H1 (cell line): Measurements from ENCODE around the gene UBD. TPM values are rescaled to one million over a fixed set of nuclear protein-coding genes. Genes with fewer than 3 reads are reported as not detected.

Source experiments
- CTCF ChIA-PET: fragments of 300-600 bp; sonication (Branson Sonifier 250); formaldehyde crosslinking; loops from one replicate; lab custom pipeline; 2021; ENCODE audit not compliant: partially characterized antibody; lab: Charles Lee
- POLR2A ChIA-PET: fragments of 300-600 bp; sonication (Branson Sonifier 250); formaldehyde crosslinking; loops from one replicate; lab custom pipeline; 2021; ENCODE audit warnings: inconsistent platforms; ENCODE audit not compliant: partially characterized antibody; lab: Charles Lee
- DNase-seq, 2 experiments: peaks; one replicate each; pipeline versions ENCODE4 v3.0.0 to v3.0.0-alpha.2; 2010 to 2022; ENCODE audit warnings: low spot score in 2 of 2, low read depth in 1 of 2, mixed read lengths in 1 of 2
- FAIRE-seq: peaks from 2 replicates; lab custom pipeline; 2011; peaks lifted over from hg19 to GRCh38; lab: Jason Lieb, UNC
- H2AFZ ChIP-seq: 2 replicates; pipeline ENCODE4 v1.8.1; 2012; ENCODE audit warnings: low read length, inconsistent platforms
- H2AK5ac ChIP-seq: 2 replicates; pipeline ENCODE4 v1.6.1; 2013; ENCODE audit warnings: low read depth, low read length
- H2BK120ac ChIP-seq: replicated peaks from 2 replicates; pipeline ENCODE3; 2013; ENCODE audit warnings: low read depth, low read length, inconsistent platforms
- H2BK12ac ChIP-seq: 2 replicates; pipeline ENCODE4 v1.6.1; 2013; ENCODE audit warnings: low read depth, low read length
- H2BK15ac ChIP-seq: 2 replicates; pipeline ENCODE4 v1.6.1; 2013; ENCODE audit warnings: low read length
- H2BK20ac ChIP-seq: 2 replicates; pipeline ENCODE4 v1.6.1; 2013; ENCODE audit warnings: low read length
- H2BK5ac ChIP-seq: 2 replicates; pipeline ENCODE4 v1.6.1; 2013; ENCODE audit warnings: low read depth, low read length
- H3K14ac ChIP-seq: 2 replicates; pipeline ENCODE4 v1.6.1; 2013; ENCODE audit warnings: inconsistent platforms; ENCODE audit not compliant: insufficient read length
- H3K18ac ChIP-seq: 2 replicates; pipeline ENCODE4 v1.6.1; 2013; ENCODE audit warnings: low read length; ENCODE audit errors: extremely low read depth
- H3K23ac ChIP-seq: 2 replicates; pipeline ENCODE4 v1.6.1; 2013; ENCODE audit warnings: inconsistent platforms; ENCODE audit not compliant: insufficient read length
- H3K23me2 ChIP-seq: 2 replicates; pipeline ENCODE4 v1.6.1; 2013; ENCODE audit warnings: low read depth, low read length
- H3K27ac ChIP-seq: 2 replicates; pipeline ENCODE4 v1.6.1; 2011; ENCODE audit warnings: low read depth, low read length, inconsistent platforms
- H3K27me3 ChIP-seq, 4 experiments: replicated peaks in 1 of 4; 1 replicate in 1 of 4; 2 replicates in 3 of 4; pipeline versions ENCODE4 v1.6.1 to v1.8.1; 2011 to 2013; ENCODE audit warnings: low read length in 3 of 4, mild to moderate bottlenecking in 3 of 4, inconsistent platforms in 2 of 4, mixed read lengths in 2 of 4, moderate library complexity in 1 of 4; ENCODE audit not compliant: control insufficient read depth in 3 of 4, insufficient read depth in 3 of 4; ENCODE audit errors: extremely low read depth in 1 of 4
- H3K36me3 ChIP-seq, 4 experiments: 2 replicates each; pipeline versions ENCODE4 v1.6.1 to v1.8.1; 2011 to 2013; ENCODE audit warnings: mild to moderate bottlenecking in 4 of 4, low read length in 3 of 4, moderate library complexity in 2 of 4, control low read depth in 1 of 4, inconsistent platforms in 1 of 4; ENCODE audit not compliant: insufficient read depth in 4 of 4, control insufficient read depth in 2 of 4
- H3K4ac ChIP-seq: replicated peaks from 2 replicates; pipeline ENCODE3; 2013; ENCODE audit warnings: low read length, low read depth, mixed read lengths, inconsistent platforms; ENCODE audit not compliant: insufficient read length
- H3K4me1 ChIP-seq, 4 experiments: replicated peaks in 1 of 4; 1 replicate in 1 of 4; 2 replicates in 3 of 4; pipeline versions ENCODE4 v1.6.1 to v1.8.1; 2011 to 2013; ENCODE audit warnings: low read length in 3 of 4, inconsistent platforms in 2 of 4, mixed read lengths in 1 of 4; ENCODE audit not compliant: insufficient read depth in 4 of 4, control insufficient read depth in 3 of 4
- H3K4me2 ChIP-seq, 2 experiments: 2 replicates each; pipeline versions ENCODE4 v1.6.1 to v1.8.1; 2011 to 2013; ENCODE audit warnings: low read depth in 2 of 2, low read length in 2 of 2, control low read depth in 1 of 2, inconsistent platforms in 1 of 2, mild to moderate bottlenecking in 1 of 2; ENCODE audit not compliant: insufficient read depth in 1 of 2
- H3K4me3 ChIP-seq, 4 experiments: fragments of 200-600, 300-600 bp in 1 of 4; sonication (generic), shearing (Covaris generic), sonication (Bioruptor Twin) in 1 of 4; 2 replicates each; pipeline versions ENCODE4 v1.5.1 to v1.8.1; 2011 to 2016; ENCODE audit warnings: low read length in 4 of 4, low read depth in 3 of 4, control low read depth in 2 of 4, inconsistent platforms in 2 of 4, mild to moderate bottlenecking in 2 of 4, mixed read lengths in 1 of 4, moderate library complexity in 1 of 4; ENCODE audit not compliant: insufficient read depth in 2 of 4; ENCODE audit errors: extremely low read depth in 1 of 4
- H3K56ac ChIP-seq: replicated peaks from 2 replicates; pipeline ENCODE3; 2013; ENCODE audit warnings: low read depth, mild to moderate bottlenecking, mixed read lengths, low read length, inconsistent platforms; ENCODE audit not compliant: insufficient read length
- H3K79me1 ChIP-seq: 2 replicates; pipeline ENCODE4 v1.6.1; 2013; ENCODE audit warnings: low read depth, low read length, control low read depth
- H3K79me2 ChIP-seq, 2 experiments: 2 replicates each; pipeline versions ENCODE4 v1.6.1 to v1.8.1; 2012 to 2013; ENCODE audit warnings: low read length in 2 of 2, mild to moderate bottlenecking in 2 of 2, inconsistent platforms in 1 of 2; ENCODE audit not compliant: insufficient read depth in 2 of 2, control insufficient read depth in 1 of 2
- H3K9ac ChIP-seq, 4 experiments: replicated peaks in 1 of 4; 1 replicate in 1 of 4; 2 replicates in 3 of 4; pipeline versions ENCODE4 v1.6.1 to v1.8.1; 2011 to 2013; ENCODE audit warnings: low read depth in 3 of 4, low read length in 3 of 4, control low read depth in 2 of 4, mild to moderate bottlenecking in 2 of 4, moderate library complexity in 2 of 4, inconsistent platforms in 1 of 4; ENCODE audit errors: extremely low read depth in 1 of 4
- H3K9me3 ChIP-seq, 2 experiments: 2 replicates each; pipeline versions ENCODE4 v1.6.1 to v1.8.1; 2012 to 2013; ENCODE audit warnings: mild to moderate bottlenecking in 2 of 2, moderate library complexity in 2 of 2, control low read depth in 1 of 2, inconsistent platforms in 1 of 2, low read depth in 1 of 2, low read length in 1 of 2, mixed read lengths in 1 of 2; ENCODE audit not compliant: insufficient read depth in 2 of 2
- H4K20me1 ChIP-seq, 2 experiments: replicated peaks in 1 of 2; 2 replicates each; pipeline versions ENCODE3 to v1.8.1; 2011 to 2013; ENCODE audit warnings: inconsistent platforms in 2 of 2, low read length in 2 of 2, mild to moderate bottlenecking in 1 of 2; ENCODE audit not compliant: insufficient read depth in 2 of 2, control insufficient read depth in 1 of 2
- H4K5ac ChIP-seq: 2 replicates; pipeline ENCODE4 v1.6.1; 2013; ENCODE audit warnings: low read length, low read depth, mixed read lengths, inconsistent platforms; ENCODE audit not compliant: insufficient read length
- H4K8ac ChIP-seq: 2 replicates; pipeline ENCODE4 v1.8.0; 2013; ENCODE audit warnings: mild to moderate bottlenecking, moderate library complexity, low read length, inconsistent platforms; ENCODE audit not compliant: insufficient read depth; ENCODE audit errors: extremely low read depth
- H4K91ac ChIP-seq: replicated peaks from 2 replicates; pipeline ENCODE3; 2013; ENCODE audit warnings: low read length, mixed read lengths, inconsistent platforms; ENCODE audit not compliant: insufficient read length
- CEBPB ChIP-seq: IDR thresholded peaks from 2 replicates; pipeline ENCODE4 v1.6.1; 2012; ENCODE audit warnings: low read depth, low read length
- TBP ChIP-seq: IDR thresholded peaks from 2 replicates; pipeline ENCODE4 v1.6.1; 2011; ENCODE audit warnings: low read depth, low read length, improper control_type of control experiment
- TEAD4 ChIP-seq: IDR thresholded peaks from 2 replicates; pipeline ENCODE4 v1.6.1; 2012; ENCODE audit warnings: low read depth, low read length, inconsistent platforms, mixed read lengths
- WGBS, 2 experiments: shearing (Covaris generic) in 1 of 2; methylation state at CpG; one replicate each; pipeline versions ENCODE4 v1.1.6 to v1.1.7; 2013 to 2015; ENCODE audit warnings: low lambda C conversion rate in 2 of 2, mixed read lengths in 2 of 2, inconsistent platforms in 1 of 2, low coverage in 1 of 2, missing lambda C conversion rate in 1 of 2; ENCODE audit not compliant: insufficient replicate concordance in 2 of 2, insufficient coverage in 1 of 2, insufficient read length in 1 of 2; ENCODE audit errors: extremely low coverage in 1 of 2, missing lambda C conversion rate in 1 of 2; 5-methylcytosine and 5-hydroxymethylcytosine counted together
- polyA plus RNA-seq, 7 experiments: library from polyadenylated mRNA; depleted of rRNA in 3 of 7; stranded (reverse) in 5 of 7; unstranded in 2 of 7; fragments of >200 nt in 5 of 7; fragments of 200-250 nt in 2 of 7; gene quantifications; 1 replicate in 5 of 7; 2 replicates in 1 of 7; 4 replicates in 1 of 7; pipeline versions ENCODE4 v1.2.1 to v1.2.3, GENCODE V29; 2011 to 2013; ENCODE audit warnings: missing spikeins in 2 of 7, mixed read lengths in 2 of 7
- total RNA-seq: library from RNA; stranded (reverse); fragmentation: NEBNext Ultra II Directional; extraction: Animal tissue kit (Norgen Biotek cat#: 25700); gene quantifications from 2 replicates; pipeline ENCODE4 v1.2.1, GENCODE V29; 2021

Gene UBD
- total and polyA plus RNA-seq, 2 of the 8 experiments (the other 6 are each of a cell fraction or from before 2014, with no cell fraction given), result 0.23 TPM; not detected in 1

DNA sequence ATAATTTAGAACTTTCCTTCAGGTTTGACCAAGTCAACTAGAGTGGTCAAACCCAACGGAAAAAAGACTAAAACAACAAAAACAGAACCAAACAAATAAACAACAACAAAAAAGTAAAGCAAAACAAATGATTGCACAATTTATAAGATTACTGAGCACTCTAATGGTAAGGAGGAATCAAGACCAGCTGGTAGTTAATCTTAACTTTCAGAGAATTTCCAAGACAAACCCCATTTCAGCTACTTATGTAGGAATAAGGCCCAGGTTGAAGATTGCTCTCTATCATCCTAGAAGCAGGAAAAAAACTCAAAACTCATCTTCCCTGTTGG lies 34.3 kb downstream of the UBD start:
- H2AFZ ChIP-seq, result peak overlapping the region; percentile 17; the same call in 1 of the 2 replicates
- H2BK12ac ChIP-seq, result no peak overlapping the region
- H3K79me1 ChIP-seq, result no peaks in the 10 kb centered on the region
- no peak overlapping the region for H2BK20ac ChIP-seq
- no peaks in the 10 kb centered on the region for H3K23me2 ChIP-seq
- no peak overlapping the region for H2BK15ac ChIP-seq
- H3K27ac ChIP-seq, result no peak overlapping the region
- no peak overlapping the region for H4K8ac ChIP-seq
- POLR2A ChIA-PET, result interaction anchor here (0.8 kb wide), 1 partner anchor 10 kb away, joined by 3 read pairs; no protein-coding TSS in a partner anchor
- H3K4me3 ChIP-seq, result peak overlapping the region in 1 of 4 experiments; percentile 11; a peak in 1 of 8 replicates
- H3K23ac ChIP-seq, result no peak overlapping the region
- TF ChIP-seq TEAD4 (no peak), CEBPB (peak; percentile 73; the same call in 1 of the 2 replicates), TBP (no peak)
- H3K18ac ChIP-seq, result no peak overlapping the region
- peaks cover 7 to 15% of the 10 kb centered on the region in 2 experiments for H3K9me3 ChIP-seq
- 0% methylated on average over 1 of the region's 1 CpG; no CpG with 5 or more reads in 1 of the 2 experiments for WGBS, 2 experiments
- DNase-seq (no peak), FAIRE-seq (no peak)
- no peaks in the 10 kb centered on the region for H4K20me1 ChIP-seq
- no peak overlapping the region for H3K14ac ChIP-seq
- no peak overlapping the region for H2AK5ac ChIP-seq
- peak overlapping the region; percentile 76 for H2BK120ac ChIP-seq
- no peak overlapping the region for H3K56ac ChIP-seq
- no peaks in the 10 kb centered on the region for H3K79me2 ChIP-seq
- no peak overlapping the region for H4K91ac ChIP-seq
- H3K4ac ChIP-seq, result no peak overlapping the region
- peak overlapping the region in 1 of 2 experiments; percentile 16; a peak in 1 of 4 replicates for H3K4me2 ChIP-seq
- H3K27me3 ChIP-seq, result no peaks in the 10 kb centered on the region; a peak in 1 of 7 replicates
- H3K9ac ChIP-seq, result no peak overlapping the region
- H2BK5ac ChIP-seq, result no peak overlapping the region
- no peak overlapping the region for H4K5ac ChIP-seq
- H3K36me3 ChIP-seq, result no peaks in the 10 kb centered on the region
- peaks cover 0 to 7% (median 0%) of the 10 kb centered on the region in 4 experiments; a peak in 4 of 7 replicates for H3K4me1 ChIP-seq
- CTCF ChIA-PET, result interaction anchor here (0.6 to 1.5 kb wide), 4 partner anchors 9 to 150 kb away, joined by 3 to 4 read pairs (median 4); partner anchors contain the start of gene OR12D3
